Activated T-cell treated with anti-CD3 and anti-CD28 coated beads, Interleukin-2, amount 50 U/mL, for 1 hour (primary cell): ENCODE results near the gene ANKMY1.

Source experiments
- DNase-seq: peaks from one replicate; pipeline ENCODE4 v3.0.0-alpha.2; 2020

Gene ANKMY1

GRCh38 chr2:240578110-240578450 is 20.3 kb upstream of the ANKMY1 start:
- no peak for DNase-seq

- DNase-seq: no peak
Measured at GRCh38 chr2:240577281-240578109, 19.7 kb upstream of the ANKMY1 start.

GRCh38 chr2:240576436-240577205 is 18.8 kb upstream of the ANKMY1 start:
- DNase-seq: no peak

- no peak for DNase-seq
Measured at GRCh38 chr2:240576036-240576435, 18.2 kb upstream of the ANKMY1 start.

GRCh38 chr2:240575101-240575965 is 17.5 kb upstream of the ANKMY1 start:
- DNase-seq: no peak

- no peak for DNase-seq
Measured at GRCh38 chr2:240574386-240575100, 16.8 kb upstream of the ANKMY1 start.

GRCh38 chr2:240573516-240574385 is 16.0 kb upstream of the ANKMY1 start:
- DNase-seq: peak; percentile 15

- DNase-seq: no peak
Measured at GRCh38 chr2:240573071-240573515, 15.3 kb upstream of the ANKMY1 start.

- peak; percentile 17 for DNase-seq
Measured at GRCh38 chr2:240572141-240573031, 14.6 kb upstream of the ANKMY1 start.

GRCh38 chr2:240571314-240571973 is 13.7 kb upstream of the ANKMY1 start:
- no peak for DNase-seq

- DNase-seq: peak; percentile 16
Measured at GRCh38 chr2:240570531-240571313, 12.9 kb upstream of the ANKMY1 start.

- DNase-seq: peak; percentile 21
Measured at GRCh38 chr2:240569998-240570530, 12.3 kb upstream of the ANKMY1 start.

- no peak for DNase-seq
Measured at GRCh38 chr2:240569523-240569997, 11.8 kb upstream of the ANKMY1 start.

- peak; percentile 68 for DNase-seq
Measured at GRCh38 chr2:240568678-240569522, 11.1 kb upstream of the ANKMY1 start.

- peak; percentile 72 for DNase-seq
Measured at GRCh38 chr2:240567872-240568677, 10.3 kb upstream of the ANKMY1 start, which contains the start of gene RNPEPL1. RNPEPL1 (plus strand) TSS chr2:240568484; CDS start chr2:240568587, 103 bp downstream.

GRCh38 chr2:240567137-240567871 is 9.5 kb upstream of the ANKMY1 start:
- DNase-seq: peak; percentile 59
